VCaP (cell line): ENCODE results near the gene NAPB.

Source experiments
- H3K27ac ChIP-seq: fragments of 450-650 bp; 2 replicates; pipeline ENCODE4 v1.5.1; 2017
- TF ChIP-seq, protein P1 (sequence below): fragments of 450-650 bp; conservative IDR thresholded peaks from 2 replicates; pipeline ENCODE4 v1.5.1; 2017; ENCODE audit warnings: mild to moderate bottlenecking, moderate library complexity

Gene NAPB

DNA sequence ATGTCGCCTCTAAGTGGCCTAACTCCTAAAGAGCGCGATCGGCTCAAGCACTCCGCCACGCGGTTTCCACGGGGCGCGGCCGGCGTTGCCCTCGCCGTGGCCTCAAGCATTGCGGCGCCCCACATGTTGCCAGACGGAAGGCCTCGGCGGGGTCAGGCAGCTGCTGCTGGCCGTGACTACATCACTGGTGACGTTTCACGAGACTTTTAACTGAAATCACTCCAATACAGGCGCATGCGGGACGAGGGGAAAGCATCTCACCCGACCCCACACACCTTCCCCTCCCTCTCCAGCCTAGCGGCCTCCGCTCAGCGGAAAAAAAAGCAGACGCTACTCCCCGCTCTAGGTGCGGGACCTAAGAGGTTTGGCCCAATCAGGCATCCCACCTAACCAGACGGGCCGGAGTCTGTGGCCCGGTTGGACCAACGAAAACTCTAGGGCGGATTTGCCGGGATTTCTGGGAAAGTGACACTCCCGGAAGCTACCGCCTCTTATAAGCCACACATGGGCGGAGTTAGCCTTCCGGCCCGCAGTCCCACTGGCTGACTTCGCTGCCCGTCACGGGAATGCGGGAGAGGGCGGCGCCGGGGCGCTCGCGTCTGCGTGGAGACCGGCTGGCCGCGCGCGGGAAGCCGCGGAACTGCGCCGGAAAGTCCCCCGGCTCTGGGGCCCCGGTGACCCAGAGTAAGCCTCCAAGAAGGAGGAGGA is 70.9 kb downstream of the NAPB start, which contains the start of gene NXT1:
TSS of gene NXT1 (plus strand) at position 596 of the 708 bp plus-strand sequence. CDS start 3,251 bp downstream, outside the sequence.
- H3K27ac ChIP-seq, result peak within 1 kb of the TSS; percentile 96
- TF ChIP-seq, protein P1, sequence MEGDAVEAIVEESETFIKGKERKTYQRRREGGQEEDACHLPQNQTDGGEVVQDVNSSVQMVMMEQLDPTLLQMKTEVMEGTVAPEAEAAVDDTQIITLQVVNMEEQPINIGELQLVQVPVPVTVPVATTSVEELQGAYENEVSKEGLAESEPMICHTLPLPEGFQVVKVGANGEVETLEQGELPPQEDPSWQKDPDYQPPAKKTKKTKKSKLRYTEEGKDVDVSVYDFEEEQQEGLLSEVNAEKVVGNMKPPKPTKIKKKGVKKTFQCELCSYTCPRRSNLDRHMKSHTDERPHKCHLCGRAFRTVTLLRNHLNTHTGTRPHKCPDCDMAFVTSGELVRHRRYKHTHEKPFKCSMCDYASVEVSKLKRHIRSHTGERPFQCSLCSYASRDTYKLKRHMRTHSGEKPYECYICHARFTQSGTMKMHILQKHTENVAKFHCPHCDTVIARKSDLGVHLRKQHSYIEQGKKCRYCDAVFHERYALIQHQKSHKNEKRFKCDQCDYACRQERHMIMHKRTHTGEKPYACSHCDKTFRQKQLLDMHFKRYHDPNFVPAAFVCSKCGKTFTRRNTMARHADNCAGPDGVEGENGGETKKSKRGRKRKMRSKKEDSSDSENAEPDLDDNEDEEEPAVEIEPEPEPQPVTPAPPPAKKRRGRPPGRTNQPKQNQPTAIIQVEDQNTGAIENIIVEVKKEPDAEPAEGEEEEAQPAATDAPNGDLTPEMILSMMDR, result no peak

DNA sequence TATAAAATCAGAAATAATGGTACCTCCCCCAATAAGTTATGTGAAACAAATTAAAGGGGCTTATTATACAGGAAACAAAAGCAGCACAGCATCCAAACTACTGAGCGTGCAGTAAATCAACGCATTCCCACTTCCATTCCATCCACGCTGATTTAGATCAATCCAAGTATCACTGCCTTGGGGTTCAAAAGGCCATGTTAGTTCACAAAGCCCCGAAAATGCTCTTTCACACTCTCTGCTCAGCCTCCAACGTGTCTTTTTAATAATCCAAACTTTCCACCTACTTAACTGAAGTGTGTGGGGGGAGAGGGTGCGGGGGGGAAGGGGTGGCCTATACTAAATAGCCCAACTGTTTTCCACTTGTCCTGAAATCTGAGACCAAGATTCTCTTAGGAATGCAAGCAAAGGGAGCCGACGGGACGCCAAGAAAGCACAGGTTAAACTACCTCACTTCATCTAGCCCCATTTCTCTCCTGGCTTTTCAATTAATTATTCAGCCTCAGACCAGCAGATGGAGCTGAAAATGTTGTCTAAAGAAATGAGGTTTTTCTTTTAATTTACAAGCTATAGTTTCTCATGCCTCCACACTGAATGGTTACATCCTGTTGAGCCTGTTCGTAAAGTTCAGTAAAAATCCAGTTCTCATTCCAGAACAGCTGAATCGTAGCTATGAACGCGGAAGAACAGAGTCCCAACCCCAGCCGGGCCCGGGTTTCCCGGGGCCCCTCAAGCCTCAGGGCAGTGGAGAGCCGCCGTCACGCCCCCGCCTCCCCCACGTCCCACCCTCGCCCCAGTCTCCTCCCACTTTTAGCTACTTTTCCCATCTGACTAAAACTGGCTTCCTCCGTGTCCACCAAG is 71.7 kb downstream of the NAPB start:
- TF ChIP-seq, protein P1, result peak; percentile 70
- H3K27ac ChIP-seq, result peak overlapping the region; percentile 96

DNA sequence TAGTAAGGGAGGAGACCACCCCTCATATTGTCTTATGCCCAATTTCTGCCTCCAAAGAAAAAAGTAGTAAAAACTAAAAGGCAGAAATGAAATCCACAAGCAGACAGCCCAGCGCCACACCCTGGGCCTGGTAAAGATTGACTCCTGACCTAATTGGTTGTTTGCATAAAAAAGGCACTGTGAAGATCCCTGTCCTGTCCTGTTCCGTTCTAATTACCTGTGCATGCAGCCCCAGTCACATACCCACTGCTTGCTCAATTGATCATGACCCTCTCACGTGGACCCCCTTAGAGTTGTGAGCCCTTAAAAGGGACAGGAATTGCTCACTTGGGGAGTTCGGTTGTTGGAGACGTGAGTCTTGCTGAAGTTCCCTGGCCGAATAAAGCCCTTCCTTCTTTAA is 72.8 kb downstream of the NAPB start:
- H3K27ac ChIP-seq, result peak overlapping the region; percentile 96

DNA sequence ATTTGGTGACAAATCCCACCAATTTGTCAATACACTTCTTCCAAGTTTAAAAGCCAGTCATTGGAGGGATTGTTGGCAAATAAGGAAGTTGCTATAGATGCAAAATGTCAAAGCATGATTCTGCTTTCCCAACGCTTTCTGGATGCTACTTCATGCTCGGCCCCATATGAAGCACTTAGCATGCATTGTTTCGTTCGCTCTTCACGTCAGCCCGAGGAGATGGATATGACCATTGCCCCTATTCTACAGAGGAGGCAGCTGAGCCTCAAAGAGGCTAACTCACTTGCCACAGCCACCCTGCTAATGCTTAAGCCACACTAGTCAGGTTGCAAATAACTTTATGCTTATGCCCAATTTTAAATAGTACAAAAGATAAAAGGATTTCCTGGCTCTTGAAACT is 73.5 kb downstream of the NAPB start:
- TF ChIP-seq, protein P1, result no peak
- H3K27ac ChIP-seq, result no peak overlapping the region

DNA sequence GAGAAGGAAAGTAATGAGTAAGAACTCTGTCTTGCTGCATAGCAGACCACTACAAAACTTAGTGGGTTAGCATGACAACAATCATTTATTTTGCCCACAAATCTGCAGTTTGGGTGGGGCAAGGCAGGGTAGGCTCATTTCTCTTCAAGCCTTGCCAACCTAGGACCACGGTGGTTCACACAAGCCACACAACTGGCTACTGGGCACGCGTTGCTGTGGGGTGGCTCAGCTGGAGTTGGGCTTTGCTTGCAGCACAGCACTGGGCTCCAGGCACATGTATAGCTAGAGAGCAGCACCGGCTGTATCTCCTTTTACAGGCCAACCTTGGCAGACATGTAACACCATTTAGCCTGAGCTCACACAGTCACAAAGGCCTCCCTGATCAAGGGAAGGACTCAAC is 75.3 kb downstream of the NAPB start:
- no peak overlapping the region for H3K27ac ChIP-seq
- TF ChIP-seq, protein P1, result no peak

DNA sequence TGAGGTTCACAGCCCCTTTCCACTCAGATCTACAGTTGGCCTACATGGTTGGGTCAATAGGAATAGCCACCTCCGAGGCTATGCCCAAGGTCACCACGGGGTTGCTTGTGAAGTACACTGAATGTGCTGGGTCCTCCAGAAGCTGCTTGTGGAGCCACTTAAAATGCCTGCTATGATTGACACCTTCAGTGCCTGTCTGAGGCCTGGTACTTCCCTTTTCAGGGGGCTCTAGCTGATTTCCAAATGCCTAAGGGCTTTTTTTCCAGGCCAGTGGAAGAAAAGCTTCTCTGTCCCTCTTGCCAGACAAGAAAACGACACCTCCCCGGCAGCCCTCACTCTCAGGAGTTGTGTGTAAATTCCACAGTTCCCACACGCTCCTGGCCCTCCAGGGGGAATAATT is 77.0 kb downstream of the NAPB start:
- no peak overlapping the region for H3K27ac ChIP-seq
- TF ChIP-seq, protein P1, result no peak

DNA sequence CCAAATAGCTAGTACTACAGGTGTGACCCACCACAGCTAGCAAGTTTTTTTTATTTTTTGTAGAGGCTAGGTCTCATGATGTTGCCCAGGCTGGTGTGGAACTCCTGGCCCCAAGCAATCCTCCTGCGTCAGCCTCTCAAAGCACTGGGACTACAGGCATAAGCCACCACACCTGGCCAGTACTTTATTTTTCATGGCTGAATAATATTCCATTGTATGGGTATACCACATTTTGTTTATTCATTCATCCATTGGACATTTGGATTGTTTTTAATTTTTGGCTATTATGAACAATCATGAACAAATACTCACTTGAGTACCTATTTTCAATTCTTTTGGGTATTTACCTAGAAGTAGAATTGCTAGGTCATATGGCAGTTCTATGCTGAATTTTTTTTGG is 77.7 kb downstream of the NAPB start:
- H3K27ac ChIP-seq, result no peak overlapping the region
- TF ChIP-seq, protein P1, result no peak
